ENCODE data around the gene GPBP1L1.
"Not testable (repeated sequence)": the region's sequence is repeated elsewhere in the genome, so short reads cannot be mapped to it uniquely, and the experiment has no call there.

The GPBP1L1 gene

DNA sequence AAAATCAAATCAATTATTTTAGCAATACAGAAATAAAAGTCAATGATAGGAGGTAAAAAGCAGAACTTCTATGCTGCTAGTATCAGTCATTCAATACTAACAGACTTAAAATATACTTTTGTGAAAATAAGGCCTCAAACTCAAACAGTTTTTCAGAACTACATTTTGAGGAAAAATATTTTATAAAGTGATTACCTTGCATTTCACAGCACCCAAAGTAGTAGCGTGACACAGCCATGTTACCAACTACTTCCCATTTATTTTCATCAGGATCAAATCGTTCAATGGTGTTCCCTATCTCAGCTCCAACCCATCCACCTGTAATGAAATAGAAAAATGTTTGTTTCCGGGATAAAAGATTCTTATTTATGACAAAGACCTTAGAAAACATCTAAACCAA is 30.4 kb upstream of the GPBP1L1 start:
- Histone ChIP-seq H3K36me3 (replicated peaks; ENCODE audit: low read depth, low read length) (no peaks in the 10 kb centered on the region), H3K79me2 (ENCODE audit: low read length) (no peaks in the 10 kb centered on the region), H4K20me1 (ENCODE audit: insufficient read depth, low read length) (no peaks in the 10 kb centered on the region), H3K27ac (ENCODE audit: low read length) (no peak overlapping the region), H2AFZ (ENCODE audit: low read depth, low read length) (no peak overlapping the region), H3K4me1 (ENCODE audit: low read length) (no peaks in the 10 kb centered on the region), H3K4me2 (ENCODE audit: low read length) (no peak overlapping the region), H3K9ac (ENCODE audit: low read length) (no peak overlapping the region), H3K9me3 (ENCODE audit: insufficient read depth, low read length) (no peaks in the 10 kb centered on the region), H3K4me3 (ENCODE audit: low read length) (no peak overlapping the region), H3K27me3 (ENCODE audit: low read depth, low read length) (no peaks in the 10 kb centered on the region)
- no peak for TF ChIP-seq EZH2phosphoT487 (IDR thresholded peaks at IDR 0.05; ENCODE audit: low read depth)
- TF ChIP-seq, protein P1, sequence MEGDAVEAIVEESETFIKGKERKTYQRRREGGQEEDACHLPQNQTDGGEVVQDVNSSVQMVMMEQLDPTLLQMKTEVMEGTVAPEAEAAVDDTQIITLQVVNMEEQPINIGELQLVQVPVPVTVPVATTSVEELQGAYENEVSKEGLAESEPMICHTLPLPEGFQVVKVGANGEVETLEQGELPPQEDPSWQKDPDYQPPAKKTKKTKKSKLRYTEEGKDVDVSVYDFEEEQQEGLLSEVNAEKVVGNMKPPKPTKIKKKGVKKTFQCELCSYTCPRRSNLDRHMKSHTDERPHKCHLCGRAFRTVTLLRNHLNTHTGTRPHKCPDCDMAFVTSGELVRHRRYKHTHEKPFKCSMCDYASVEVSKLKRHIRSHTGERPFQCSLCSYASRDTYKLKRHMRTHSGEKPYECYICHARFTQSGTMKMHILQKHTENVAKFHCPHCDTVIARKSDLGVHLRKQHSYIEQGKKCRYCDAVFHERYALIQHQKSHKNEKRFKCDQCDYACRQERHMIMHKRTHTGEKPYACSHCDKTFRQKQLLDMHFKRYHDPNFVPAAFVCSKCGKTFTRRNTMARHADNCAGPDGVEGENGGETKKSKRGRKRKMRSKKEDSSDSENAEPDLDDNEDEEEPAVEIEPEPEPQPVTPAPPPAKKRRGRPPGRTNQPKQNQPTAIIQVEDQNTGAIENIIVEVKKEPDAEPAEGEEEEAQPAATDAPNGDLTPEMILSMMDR (IDR thresholded peaks at IDR 0.05; ENCODE audit: low read depth, low read length) = no peak

DNA sequence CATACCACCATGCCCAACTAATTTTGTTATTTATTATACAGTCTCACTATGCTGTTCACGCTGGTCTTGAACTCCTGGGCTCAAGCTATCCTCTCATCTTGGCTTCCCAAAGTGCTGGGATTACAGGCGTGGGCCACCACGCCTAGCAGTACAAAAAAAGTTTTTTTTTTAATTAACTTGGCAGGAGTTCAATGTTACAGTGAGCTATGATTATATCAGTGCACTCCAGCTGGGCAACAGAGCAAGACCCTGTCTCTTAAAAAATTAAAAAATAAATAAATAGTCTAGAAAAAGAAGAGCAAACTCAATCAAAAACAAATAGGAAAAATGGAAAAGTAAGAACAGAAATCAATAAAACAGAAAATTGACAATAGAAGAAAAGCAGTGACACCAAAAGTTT is 27.4 kb upstream of the GPBP1L1 start:
- Histone ChIP-seq H2AFZ (ENCODE audit: low read depth, low read length) (no peak overlapping the region), H3K36me3 (replicated peaks; ENCODE audit: low read depth, low read length) (no peaks in the 10 kb centered on the region), H3K9ac (ENCODE audit: low read length) (no peak overlapping the region), H3K27ac (ENCODE audit: low read length) (no peak overlapping the region), H3K27me3 (ENCODE audit: low read depth, low read length) (no peaks in the 10 kb centered on the region), H4K20me1 (ENCODE audit: insufficient read depth, low read length) (no peaks in the 10 kb centered on the region), H3K79me2 (ENCODE audit: low read length) (no peaks in the 10 kb centered on the region), H3K4me3 (ENCODE audit: low read length) (no peak overlapping the region), H3K9me3 (ENCODE audit: insufficient read depth, low read length) (no peaks in the 10 kb centered on the region), H3K4me1 (ENCODE audit: low read length) (no peaks in the 10 kb centered on the region), H3K4me2 (ENCODE audit: low read length) (no peak overlapping the region)
- no peak for TF ChIP-seq EZH2phosphoT487 (IDR thresholded peaks at IDR 0.05; ENCODE audit: low read depth)

DNA sequence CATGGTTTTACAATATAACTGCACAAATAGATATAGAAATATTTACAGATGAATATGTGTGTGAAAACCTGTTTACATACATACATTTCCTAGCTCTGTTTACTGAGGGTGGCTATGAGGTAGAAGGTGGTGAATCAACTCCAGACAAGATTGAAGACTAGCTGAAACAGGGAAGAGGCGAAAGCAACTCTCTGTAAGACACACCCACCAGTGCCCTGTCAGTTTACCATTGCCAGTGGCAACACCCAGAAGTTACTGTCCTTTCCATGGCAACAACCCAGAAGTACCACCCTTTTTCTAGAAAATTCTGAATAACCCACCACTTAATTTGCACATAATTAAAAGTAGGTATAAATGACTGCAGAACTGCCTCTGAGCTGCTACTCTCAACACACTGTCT is 18.3 kb upstream of the GPBP1L1 start:
- Histone ChIP-seq H3K4me1 (ENCODE audit: low read length) (no peaks in the 10 kb centered on the region), H3K27me3 (ENCODE audit: low read depth, low read length) (no peaks in the 10 kb centered on the region), H4K20me1 (ENCODE audit: insufficient read depth, low read length) (no peaks in the 10 kb centered on the region), H3K9me3 (ENCODE audit: insufficient read depth, low read length) (no peaks in the 10 kb centered on the region), H3K9ac (ENCODE audit: low read length) (no peak overlapping the region), H3K4me2 (ENCODE audit: low read length) (no peak overlapping the region), H3K79me2 (ENCODE audit: low read length) (no peaks in the 10 kb centered on the region), H3K36me3 (replicated peaks; ENCODE audit: low read depth, low read length) (no peaks in the 10 kb centered on the region), H2AFZ (ENCODE audit: low read depth, low read length) (no peak overlapping the region), H3K4me3 (ENCODE audit: low read length) (no peak overlapping the region), H3K27ac (ENCODE audit: low read length) (no peak overlapping the region)
- TF ChIP-seq EZH2phosphoT487 (IDR thresholded peaks at IDR 0.05; ENCODE audit: low read depth) = no peak
- TF ChIP-seq, protein P1 (IDR thresholded peaks at IDR 0.05; ENCODE audit: low read depth, low read length) = no peak

DNA sequence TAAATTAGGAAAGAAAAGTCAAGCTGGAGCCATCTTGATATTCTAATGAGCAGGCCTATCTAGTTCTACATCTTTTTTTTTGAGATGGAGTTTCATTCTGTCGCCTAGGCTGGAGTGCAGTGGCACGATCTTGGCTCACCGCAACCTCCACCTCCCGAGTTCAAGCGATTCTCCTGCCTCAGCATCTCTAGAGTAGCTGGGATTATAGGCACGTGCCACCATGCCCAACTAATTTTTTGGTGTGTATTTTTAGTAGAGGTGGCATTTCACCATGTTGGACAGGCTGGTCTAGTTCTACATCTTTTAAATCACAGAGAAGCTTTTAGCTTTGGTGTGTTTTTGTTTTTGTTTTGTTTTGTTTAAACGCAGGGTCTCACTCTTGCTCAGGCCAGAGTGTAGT is 8.5 kb upstream of the GPBP1L1 start:
- no peak overlapping the region for H3K27ac ChIP-seq (ENCODE audit: low read length)
- H4K20me1 ChIP-seq (ENCODE audit: insufficient read depth, low read length) = no peaks in the 10 kb centered on the region
- H3K79me2 ChIP-seq (ENCODE audit: low read length) = peaks cover 17% of the 10 kb centered on the region
- no peak overlapping the region for H3K4me3 ChIP-seq (ENCODE audit: low read length)
- TF ChIP-seq, protein P1 (IDR thresholded peaks at IDR 0.05; ENCODE audit: low read depth, low read length) = no peak
- no peak for TF ChIP-seq EZH2phosphoT487 (IDR thresholded peaks at IDR 0.05; ENCODE audit: low read depth)
- no peaks in the 10 kb centered on the region for H3K9me3 ChIP-seq (ENCODE audit: insufficient read depth, low read length)
- H3K36me3 ChIP-seq (replicated peaks; ENCODE audit: low read depth, low read length) = peaks cover 11% of the 10 kb centered on the region
- no peak overlapping the region for H2AFZ ChIP-seq (ENCODE audit: low read depth, low read length)
- no peaks in the 10 kb centered on the region for H3K27me3 ChIP-seq (ENCODE audit: low read depth, low read length)
- H3K4me2 ChIP-seq (ENCODE audit: low read length) = no peak overlapping the region
- H3K9ac ChIP-seq (ENCODE audit: low read length) = no peak overlapping the region
- H3K4me1 ChIP-seq (ENCODE audit: low read length) = no peaks in the 10 kb centered on the region

DNA sequence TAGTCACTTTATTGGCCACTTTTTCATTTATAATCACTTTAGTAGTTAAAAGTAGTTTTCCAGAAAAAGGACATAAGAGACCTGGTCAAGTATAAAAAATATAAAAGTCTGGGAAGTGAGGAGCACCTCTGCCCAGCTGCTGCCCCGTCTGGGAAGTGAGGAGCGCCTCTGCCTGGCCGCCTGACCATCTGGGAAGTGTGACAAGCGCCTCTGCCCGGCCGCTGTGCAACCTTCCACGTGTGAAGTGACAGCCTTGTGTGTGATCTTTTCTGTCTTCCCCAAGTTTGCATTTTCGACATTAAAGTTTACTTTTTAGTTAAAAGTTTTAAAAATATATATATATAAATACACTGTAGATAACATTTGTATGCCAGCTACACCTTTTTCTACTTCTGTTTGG is 7.5 kb upstream of the GPBP1L1 start:
- not testable (repeated sequence) for H2AFZ ChIP-seq (ENCODE audit: low read depth, low read length); H3K4me1 ChIP-seq (ENCODE audit: low read length); H3K27me3 ChIP-seq (ENCODE audit: low read depth, low read length); H3K27ac ChIP-seq (ENCODE audit: low read length); H3K9me3 ChIP-seq (ENCODE audit: insufficient read depth, low read length); H4K20me1 ChIP-seq (ENCODE audit: insufficient read depth, low read length); H3K4me2 ChIP-seq (ENCODE audit: low read length); H3K4me3 ChIP-seq (ENCODE audit: low read length); H3K9ac ChIP-seq (ENCODE audit: low read length)
- Histone ChIP-seq H3K36me3 (replicated peaks; ENCODE audit: low read depth, low read length) (peaks cover 11% of the 10 kb centered on the region), H3K79me2 (ENCODE audit: low read length) (peaks cover 27% of the 10 kb centered on the region)

Data from OCI-LY3 (cell line).